Measurements from ENCODE around the gene TTC27.

- TF ChIP-seq POLR2AphosphoS5 (IDR thresholded peaks at IDR 0.05; ENCODE audit: borderline replicate concordance, low read depth, low read length) (no peak), EZH2 (IDR thresholded peaks at IDR 0.05) (no peak), FOXP2 (optimal IDR thresholded peaks at IDR 0.05; ENCODE audit: control extremely low read depth, extremely low read length, insufficient read depth) (no peak)
These were observed 113.7 kb downstream of the TTC27 start for GRCh38 chr2:32741575-32741974.
